Endothelial cell of umbilical vein (primary cell): ENCODE measurements around the gene FRY. TPM values are rescaled to one million over a fixed set of nuclear protein-coding genes. Genes with fewer than 3 reads are reported as not detected.

Experiments
- BruUV-seq: library from RNA; stranded (reverse); fragments of 400-500 nt; replicated peaks from 2 replicates; lab custom pipeline; 2021; lab: Mats Ljungman, UMichigan
- CTCF ChIA-PET: fragments of 300-600, 350-600 bp; sonication (Branson Sonifier 250); formaldehyde crosslinking; loops from one replicate; lab custom pipeline; 2021; ENCODE audit warnings: antibody characterized with exemption, inconsistent platforms; lab: Charles Lee
- POLR2A ChIA-PET: fragments of 300-600, 350-600 bp; sonication (Branson Sonifier 250); formaldehyde crosslinking; loops from one replicate; lab custom pipeline; 2021; ENCODE audit warnings: antibody characterized with exemption, inconsistent platforms; lab: Charles Lee
- DNase-seq: peaks from one replicate; pipeline ENCODE4 v3.0.0-alpha.2; 2011; ENCODE audit warnings: low read depth, low spot score
- FAIRE-seq: peaks from 2 replicates; lab custom pipeline; 2011; peaks lifted over from hg19 to GRCh38; lab: Jason Lieb, UNC
- H2AFZ ChIP-seq: 2 replicates; pipeline ENCODE4 v1.6.0; 2012; ENCODE audit warnings: low read depth, low read length, control low read depth, inconsistent platforms
- H3K27ac ChIP-seq: 2 replicates; pipeline ENCODE4 v1.5.1; 2011; ENCODE audit warnings: low read depth, mild to moderate bottlenecking, control low read depth, low read length, moderate library complexity; ENCODE audit not compliant: insufficient read depth
- H3K27me3 ChIP-seq, 2 experiments: 2 replicates each; pipeline versions ENCODE4 v1.6.0 to v1.6.1; 2011; ENCODE audit warnings: low read length in 2 of 2, mixed read lengths in 1 of 2; ENCODE audit not compliant: control insufficient read depth in 2 of 2, insufficient read depth in 2 of 2
- H3K36me3 ChIP-seq, 2 experiments: 2 replicates in 1 of 2; 3 replicates in 1 of 2; pipeline ENCODE4 v1.5.1; 2011; ENCODE audit warnings: low read length in 2 of 2, mild to moderate bottlenecking in 1 of 2, moderate library complexity in 1 of 2; ENCODE audit not compliant: control insufficient read depth in 2 of 2, insufficient read depth in 2 of 2; ENCODE audit errors: extremely low read depth in 1 of 2
- H3K4me1 ChIP-seq: 3 replicates; pipeline ENCODE4 v1.5.1; 2011; ENCODE audit warnings: mild to moderate bottlenecking, low read length; ENCODE audit not compliant: control insufficient read depth, insufficient read depth; ENCODE audit errors: extremely low read depth
- H3K4me2 ChIP-seq: 2 replicates; pipeline ENCODE4 v1.6.1; 2011; ENCODE audit warnings: low read length, control low read depth, mixed read lengths; ENCODE audit not compliant: insufficient read depth
- H3K4me3 ChIP-seq, 3 experiments: fragments of 200-600 bp in 1 of 3; sonication (generic), shearing (Covaris generic) in 1 of 3; replicated peaks in 1 of 3; 2 replicates each; pipeline ENCODE4 v1.5.1; 2011 to 2016; ENCODE audit warnings: control low read depth in 3 of 3, low read length in 3 of 3, mild to moderate bottlenecking in 2 of 3, inconsistent platforms in 1 of 3, low read depth in 1 of 3, moderate library complexity in 1 of 3; ENCODE audit not compliant: insufficient read depth in 1 of 3
- H3K79me2 ChIP-seq: 2 replicates; pipeline ENCODE4 v1.6.0; 2012; ENCODE audit warnings: low read length, inconsistent platforms; ENCODE audit not compliant: control insufficient read depth, insufficient read depth
- H3K9ac ChIP-seq: replicated peaks from 2 replicates; pipeline ENCODE3; 2011; ENCODE audit warnings: low read length, control low read depth; ENCODE audit not compliant: insufficient read depth; ENCODE audit errors: extremely low read depth
- H3K9me1 ChIP-seq: replicated peaks from 3 replicates; pipeline ENCODE4 v1.6.0; 2011; ENCODE audit warnings: mild to moderate bottlenecking, low read length; ENCODE audit not compliant: control insufficient read depth, insufficient read depth; ENCODE audit errors: extremely low read depth
- H3K9me3 ChIP-seq: replicated peaks from 2 replicates; pipeline ENCODE4 v1.5.1; 2012; ENCODE audit warnings: low read length, inconsistent platforms; ENCODE audit not compliant: control insufficient read depth, insufficient read depth
- H4K20me1 ChIP-seq: replicated peaks from 2 replicates; pipeline ENCODE3; 2011; ENCODE audit warnings: mild to moderate bottlenecking, low read length; ENCODE audit not compliant: control insufficient read depth, insufficient read depth; ENCODE audit errors: extremely low read depth
- EZH2 ChIP-seq: IDR thresholded peaks from 2 replicates; pipeline ENCODE4 v1.6.1; 2012; ENCODE audit warnings: borderline replicate concordance, low read depth, mild to moderate bottlenecking, moderate library complexity, low read length, inconsistent platforms; ENCODE audit not compliant: severe bottlenecking
- FOS ChIP-seq: IDR thresholded peaks from 2 replicates; pipeline ENCODE4 v1.6.1; 2011; ENCODE audit warnings: mild to moderate bottlenecking, low read length, moderate library complexity, borderline replicate concordance; ENCODE audit not compliant: insufficient read depth
- GATA2 ChIP-seq: IDR thresholded peaks from 2 replicates; pipeline ENCODE4 v1.7.0; 2011; ENCODE audit warnings: low read depth, mild to moderate bottlenecking, moderate library complexity, mixed read lengths, low read length; ENCODE audit not compliant: insufficient read length, insufficient read depth
- JUN ChIP-seq: IDR thresholded peaks from 2 replicates; pipeline ENCODE4 v1.6.1; 2011; ENCODE audit warnings: borderline replicate concordance, low read depth; ENCODE audit not compliant: insufficient read length, insufficient read depth
- MYC ChIP-seq: IDR thresholded peaks from one replicate; pipeline ENCODE4 v1.6.1; 2011; ENCODE audit warnings: mild to moderate bottlenecking, low read depth, low read length
- POLR2A ChIP-seq: IDR thresholded peaks from 2 replicates; pipeline ENCODE4 v1.6.1; 2012; ENCODE audit warnings: low read depth, mild to moderate bottlenecking, control low read depth, low read length
- POLR2AphosphoS5 ChIP-seq: IDR thresholded peaks from 2 replicates; pipeline ENCODE4 v1.6.1; 2012; ENCODE audit warnings: low read depth, mild to moderate bottlenecking, control low read depth, low read length, moderate library complexity; ENCODE audit not compliant: insufficient read depth
- dilution Hi-C: fragments of 300-500 bp; cut with MboI; formaldehyde crosslinking; loops from one replicate; pipeline ENCODE4 v1.15.0; 2019; ENCODE audit warnings: low sequenced_read_pairs; ENCODE audit not compliant: extremely low pct_ligation_motif_present
- intact Hi-C: fragments of 100-400 bp; cut with micrococcal nuclease; formaldehyde crosslinking; loops from one replicate; pipeline ENCODE4 v1.10.0; 2022
- polyA plus RNA-seq, 4 experiments: library from polyadenylated mRNA; depleted of rRNA in 3 of 4; stranded (reverse) in 3 of 4; unstranded in 1 of 4; fragments of >200 nt; gene quantifications; 2 replicates each; pipeline versions ENCODE4 v1.2.1 to v1.2.3, GENCODE V29; 2011 to 2012; ENCODE audit warnings: missing spikeins in 1 of 4
- total RNA-seq: library from RNA; stranded (reverse); gene quantifications from 2 replicates; pipeline ENCODE4 v1.2.3, GENCODE V29; 2021
- TF ChIP-seq, protein P1 (sequence below), 2 donors: IDR thresholded peaks; 1 replicate in 1 of 2; 2 replicates in 1 of 2; pipeline ENCODE4 v1.5.1; 2011; ENCODE audit warnings: low read length in 2 of 2, mild to moderate bottlenecking in 2 of 2, moderate library complexity in 2 of 2, control low read depth in 1 of 2, inconsistent platforms in 1 of 2, low read depth in 1 of 2; ENCODE audit not compliant: insufficient read depth in 1 of 2; ENCODE audit errors: extremely low read depth in 1 of 2
- TF ChIP-seq, protein P2 (sequence below): IDR thresholded peaks from 2 replicates; pipeline ENCODE4 v1.6.1; 2011; ENCODE audit not compliant: insufficient read depth, insufficient read length

FRY gene
- total and polyA plus RNA-seq, 2 donors (not counting 3 experiments of a cell fraction or from before 2014, with no cell fraction given) = 57.3 to 75.8 TPM

DNA sequence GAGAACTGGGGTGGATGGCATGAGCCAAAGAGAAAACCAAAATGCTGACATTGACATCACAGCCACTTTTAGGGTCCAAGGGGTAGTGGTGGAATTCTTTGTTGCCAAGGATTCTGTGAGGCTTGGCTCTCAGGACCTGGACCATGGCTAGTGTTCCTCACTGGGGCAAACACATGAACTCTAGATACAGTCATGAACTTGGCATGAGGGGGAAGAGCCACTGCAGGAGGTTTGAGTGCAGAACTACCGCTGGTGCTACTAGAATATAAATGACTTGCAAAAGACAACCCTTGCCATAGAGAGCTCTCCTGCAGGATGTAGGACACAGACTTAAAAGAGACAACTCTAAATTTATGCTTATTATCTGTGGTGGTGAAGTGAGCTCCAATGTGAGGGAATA is 29.8 kb upstream of the FRY start:
- no peaks in the 10 kb centered on the region for H3K27me3 ChIP-seq
- FAIRE-seq = no peak
- no peaks in the 10 kb centered on the region for H3K36me3 ChIP-seq
- H3K27ac ChIP-seq = no peak overlapping the region
- ChIA-PET POLR2A (no interaction called here), CTCF (interaction anchor here (0.8 to 3.0 kb wide), 15 partner anchors 8 to 638 kb away, joined by 3 to 35 read pairs (median 6); no protein-coding TSS in a partner anchor)
- H3K9me1 ChIP-seq = peaks cover 2% of the 10 kb centered on the region
- H3K4me3 ChIP-seq = no peak overlapping the region
- no peaks in the 10 kb centered on the region for H3K4me1 ChIP-seq
- intact Hi-C loops = no loop called here
- H2AFZ ChIP-seq = no peak overlapping the region
- no peak for DNase-seq
- BruUV-seq = no TSS peak
- H3K9me3 ChIP-seq = no peaks in the 10 kb centered on the region
- TF ChIP-seq, protein P1, sequence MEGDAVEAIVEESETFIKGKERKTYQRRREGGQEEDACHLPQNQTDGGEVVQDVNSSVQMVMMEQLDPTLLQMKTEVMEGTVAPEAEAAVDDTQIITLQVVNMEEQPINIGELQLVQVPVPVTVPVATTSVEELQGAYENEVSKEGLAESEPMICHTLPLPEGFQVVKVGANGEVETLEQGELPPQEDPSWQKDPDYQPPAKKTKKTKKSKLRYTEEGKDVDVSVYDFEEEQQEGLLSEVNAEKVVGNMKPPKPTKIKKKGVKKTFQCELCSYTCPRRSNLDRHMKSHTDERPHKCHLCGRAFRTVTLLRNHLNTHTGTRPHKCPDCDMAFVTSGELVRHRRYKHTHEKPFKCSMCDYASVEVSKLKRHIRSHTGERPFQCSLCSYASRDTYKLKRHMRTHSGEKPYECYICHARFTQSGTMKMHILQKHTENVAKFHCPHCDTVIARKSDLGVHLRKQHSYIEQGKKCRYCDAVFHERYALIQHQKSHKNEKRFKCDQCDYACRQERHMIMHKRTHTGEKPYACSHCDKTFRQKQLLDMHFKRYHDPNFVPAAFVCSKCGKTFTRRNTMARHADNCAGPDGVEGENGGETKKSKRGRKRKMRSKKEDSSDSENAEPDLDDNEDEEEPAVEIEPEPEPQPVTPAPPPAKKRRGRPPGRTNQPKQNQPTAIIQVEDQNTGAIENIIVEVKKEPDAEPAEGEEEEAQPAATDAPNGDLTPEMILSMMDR (IDR thresholded peaks at IDR 0.05; ENCODE audit: extremely low read depth in 1 of 2, insufficient read depth in 1 of 2, low read depth in 1 of 2, low read length in 2 of 2) = no peak
- TF ChIP-seq EZH2 = no peak
- no peak for TF ChIP-seq FOS
- dilution Hi-C loops = no loop called here
- no peaks in the 10 kb centered on the region for H4K20me1 ChIP-seq
- H3K79me2 ChIP-seq = no peaks in the 10 kb centered on the region
- H3K9ac ChIP-seq = no peak overlapping the region
- H3K4me2 ChIP-seq = no peak overlapping the region

DNA sequence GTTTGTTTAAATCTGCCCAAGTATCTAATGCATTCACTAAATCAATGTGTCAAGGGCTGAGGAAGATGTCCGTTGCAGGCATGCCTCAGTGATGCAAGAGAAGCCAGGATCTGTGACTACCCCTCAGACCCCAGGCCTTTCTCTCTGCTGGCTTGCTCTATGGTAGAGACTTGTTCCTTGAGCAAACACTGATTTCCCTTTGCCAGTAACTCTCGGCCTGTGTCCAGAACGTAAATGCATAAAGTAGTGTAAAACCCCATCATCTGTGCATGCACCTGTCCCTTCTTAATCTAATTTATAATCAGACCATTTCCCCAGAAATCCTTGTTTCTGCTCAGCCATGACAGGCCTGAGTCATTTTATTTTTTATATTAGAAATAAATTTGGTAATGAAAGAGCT is 28.7 kb upstream of the FRY start:
- intact Hi-C loops (no loop called here), dilution Hi-C loops (no loop called here)
- FAIRE-seq (no peak), DNase-seq (no peak)
- Histone ChIP-seq H3K4me1 (no peaks in the 10 kb centered on the region), H3K27ac (no peak overlapping the region), H3K4me3 (no peak overlapping the region), H3K27me3 (no peaks in the 10 kb centered on the region), H4K20me1 (no peaks in the 10 kb centered on the region), H3K9me1 (peaks cover 2% of the 10 kb centered on the region), H3K4me2 (no peak overlapping the region), H3K36me3 (no peaks in the 10 kb centered on the region), H3K79me2 (no peaks in the 10 kb centered on the region), H2AFZ (no peak overlapping the region), H3K9me3 (no peaks in the 10 kb centered on the region), H3K9ac (no peak overlapping the region)
- CTCF ChIA-PET = interaction anchor here (0.7 to 3.0 kb wide), 2 partner anchors 10 to 93 kb away, joined by 3 to 18 read pairs; no protein-coding TSS in a partner anchor
- no TSS peak for BruUV-seq
- no peak for TF ChIP-seq MYC
- no peak for TF ChIP-seq POLR2A
- TF ChIP-seq EZH2 = no peak
- TF ChIP-seq GATA2 = no peak
- no peak for TF ChIP-seq POLR2AphosphoS5
- TF ChIP-seq JUN = no peak
- no peak for TF ChIP-seq FOS
- TF ChIP-seq, protein P2, sequence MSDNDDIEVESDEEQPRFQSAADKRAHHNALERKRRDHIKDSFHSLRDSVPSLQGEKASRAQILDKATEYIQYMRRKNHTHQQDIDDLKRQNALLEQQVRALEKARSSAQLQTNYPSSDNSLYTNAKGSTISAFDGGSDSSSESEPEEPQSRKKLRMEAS = no peak
- TF ChIP-seq, protein P1 (IDR thresholded peaks at IDR 0.05; ENCODE audit: extremely low read depth in 1 of 2, insufficient read depth in 1 of 2, low read depth in 1 of 2, low read length in 2 of 2) = no peak
- POLR2A ChIA-PET = no interaction called here
